CD4-positive, alpha-beta memory T cell (primary cell): ENCODE measurements around the gene ATP2A1. TPM values are rescaled to one million over a fixed set of nuclear protein-coding genes. Genes with fewer than 3 reads are reported as not detected.

Experiments used
- CTCF ChIA-PET: fragments of 350-600 bp; sonication (Branson Sonifier 250); formaldehyde crosslinking; loops from one replicate; lab custom pipeline; 2021; ENCODE audit warnings: inconsistent platforms; ENCODE audit not compliant: partially characterized antibody; lab: Charles Lee
- POLR2A ChIA-PET: fragments of 350-600 bp; sonication (Branson Sonifier 250); formaldehyde crosslinking; loops from one replicate; lab custom pipeline; 2021; ENCODE audit not compliant: partially characterized antibody; lab: Charles Lee
- DNase-seq, 5 donors: peaks; one replicate each; pipeline versions ENCODE4 v3.0.0 to v3.0.0-alpha.2; 2020 to 2022; ENCODE audit warnings: mixed read lengths in 1 of 5
- H3K27ac ChIP-seq: one replicate; pipeline ENCODE4 v1.7.0; 2013; ENCODE audit warnings: low read depth, low read length
- H3K27me3 ChIP-seq: 2 replicates; pipeline ENCODE4 v1.7.0; 2013; ENCODE audit warnings: mild to moderate bottlenecking, low read length, moderate library complexity; ENCODE audit not compliant: insufficient read depth
- H3K36me3 ChIP-seq: 2 replicates; pipeline ENCODE4 v1.7.0; 2013; ENCODE audit warnings: mild to moderate bottlenecking, low read length, moderate library complexity; ENCODE audit not compliant: insufficient read depth
- H3K4me1 ChIP-seq: 2 replicates; pipeline ENCODE4 v1.7.0; 2013; ENCODE audit warnings: mild to moderate bottlenecking, low read length, moderate library complexity; ENCODE audit not compliant: insufficient read depth
- H3K4me3 ChIP-seq, 2 donors: one replicate each; pipeline ENCODE4 v1.7.0; 2013; ENCODE audit warnings: low read length in 2 of 2, mild to moderate bottlenecking in 1 of 2
- H3K9me3 ChIP-seq, 2 donors: one replicate each; pipeline ENCODE4 v1.7.0; 2013; ENCODE audit warnings: low read length in 2 of 2, control low read depth in 1 of 2; ENCODE audit not compliant: control insufficient read depth in 1 of 2
- H3K27ac Mint-ChIP-seq, 7 donors: one replicate each; pipeline ENCODE4 v1.8.0; 2020 to 2021; ENCODE audit warnings: mixed read lengths in 7 of 7, mild to moderate bottlenecking in 6 of 7, inconsistent platforms in 3 of 7, moderate library complexity in 3 of 7
- H3K27me3 Mint-ChIP-seq, 2 donors: one replicate each; pipeline ENCODE4 v1.8.0; 2020 to 2021; ENCODE audit warnings: mixed read lengths in 2 of 2
- H3K36me3 Mint-ChIP-seq, 2 donors: one replicate each; pipeline ENCODE4 v1.8.0; 2020 to 2021; ENCODE audit warnings: mixed read lengths in 2 of 2, inconsistent platforms in 1 of 2, mild to moderate bottlenecking in 1 of 2
- H3K4me1 Mint-ChIP-seq, 4 donors: one replicate each; pipeline ENCODE4 v1.8.0; 2020 to 2021; ENCODE audit warnings: mixed read lengths in 4 of 4, mild to moderate bottlenecking in 1 of 4
- H3K4me3 Mint-ChIP-seq, 8 donors: one replicate each; pipeline ENCODE4 v1.8.0; 2020 to 2021; ENCODE audit warnings: mixed read lengths in 8 of 8, mild to moderate bottlenecking in 7 of 8, moderate library complexity in 6 of 8, inconsistent platforms in 3 of 8
- H3K9me3 Mint-ChIP-seq, 8 donors: one replicate each; pipeline ENCODE4 v1.8.0; 2020 to 2021; ENCODE audit warnings: mixed read lengths in 8 of 8, mild to moderate bottlenecking in 5 of 8, inconsistent platforms in 3 of 8, moderate library complexity in 1 of 8
- intact Hi-C: fragments of 100-400 bp; cut with micrococcal nuclease; formaldehyde crosslinking; loops from one replicate; pipeline ENCODE4 v1.15.1; 2023
- polyA plus RNA-seq, 2 donors: library from polyadenylated mRNA; unstranded; fragments of 300-500 nt; fragmentation: Illumina TruSeq; gene quantifications; one replicate each; pipeline ENCODE4 v1.2.3, GENCODE V29; 2021
- total RNA-seq, 2 experiments: library from RNA; stranded (reverse); gene quantifications; one replicate each; pipeline ENCODE4 v1.2.3, GENCODE V29; 2021

The ATP2A1 gene
- total and polyA plus RNA-seq, 4 experiments from 2014 or later = 0.67 to 0.94 TPM; not detected in 2

DNA sequence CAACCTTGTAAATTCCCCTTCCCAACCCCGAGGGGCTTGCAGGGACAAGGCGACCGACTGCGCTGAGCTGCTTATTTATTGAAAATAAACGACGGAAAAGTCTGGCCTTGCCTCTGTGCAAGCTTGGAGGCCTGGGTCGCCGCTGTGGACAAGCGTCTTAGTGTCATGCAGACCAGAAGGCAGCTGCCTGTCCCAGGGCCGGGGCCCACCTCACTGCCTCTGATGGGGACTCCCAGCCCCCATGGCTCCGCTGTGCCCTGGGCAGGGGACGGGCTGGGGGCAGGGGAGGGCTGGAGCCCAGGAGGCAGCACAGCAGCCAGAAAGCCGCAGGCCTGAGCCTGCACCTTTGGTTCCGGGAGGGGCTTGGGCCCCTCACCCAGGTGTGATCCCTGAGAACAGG, 26.1 kb downstream of the ATP2A1 start:
- Mint-ChIP-seq H3K36me3 (peaks cover 0 to 5% of the 10 kb centered on the region in 2 donors), H3K4me3 (no peak overlapping the region), H3K27me3 (no peaks in the 10 kb centered on the region), H3K4me1 (no peaks in the 10 kb centered on the region), H3K9me3 (no peaks in the 10 kb centered on the region), H3K27ac (no peak overlapping the region)
- Histone ChIP-seq H3K4me3 (no peak overlapping the region), H3K36me3 (no peaks in the 10 kb centered on the region), H3K9me3 (no peaks in the 10 kb centered on the region), H3K27ac (no peak overlapping the region), H3K4me1 (no peaks in the 10 kb centered on the region), H3K27me3 (no peaks in the 10 kb centered on the region)
- CTCF ChIA-PET = no interaction called here
- DNase-seq = no peak
- POLR2A ChIA-PET = no interaction called here
- intact Hi-C loops = no loop called here

DNA sequence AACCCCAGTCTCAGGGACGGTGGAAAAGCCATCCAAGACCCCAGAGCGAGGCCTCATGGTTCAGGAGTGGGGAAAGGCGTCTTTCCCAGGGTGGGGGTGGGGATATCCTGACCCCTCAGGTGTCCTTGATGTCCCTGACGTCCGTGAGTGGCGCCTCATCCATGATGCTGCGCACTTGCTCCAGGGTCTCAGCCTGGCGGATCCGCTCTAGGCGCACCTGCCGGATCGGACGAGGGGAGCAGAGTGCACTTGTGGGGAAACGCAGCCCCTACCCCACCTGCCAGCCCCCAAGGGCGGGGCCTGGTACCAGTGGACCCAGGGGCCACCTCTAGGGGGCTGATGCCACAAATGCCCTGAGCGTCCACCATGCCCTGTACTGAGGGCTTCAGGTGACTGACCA, 26.5 kb downstream of the ATP2A1 start:
- Histone ChIP-seq H3K36me3 (no peaks in the 10 kb centered on the region), H3K9me3 (no peaks in the 10 kb centered on the region), H3K4me3 (no peak overlapping the region), H3K27ac (no peak overlapping the region), H3K4me1 (no peaks in the 10 kb centered on the region), H3K27me3 (no peaks in the 10 kb centered on the region)
- ChIA-PET POLR2A (no interaction called here), CTCF (no interaction called here)
- Mint-ChIP-seq H3K9me3 (no peaks in the 10 kb centered on the region), H3K27me3 (no peaks in the 10 kb centered on the region), H3K4me1 (no peaks in the 10 kb centered on the region), H3K4me3 (no peak overlapping the region), H3K36me3 (peaks cover 0 to 5% of the 10 kb centered on the region in 2 donors), H3K27ac (no peak overlapping the region)
- DNase-seq = no peak
- intact Hi-C loops = no loop called here

DNA sequence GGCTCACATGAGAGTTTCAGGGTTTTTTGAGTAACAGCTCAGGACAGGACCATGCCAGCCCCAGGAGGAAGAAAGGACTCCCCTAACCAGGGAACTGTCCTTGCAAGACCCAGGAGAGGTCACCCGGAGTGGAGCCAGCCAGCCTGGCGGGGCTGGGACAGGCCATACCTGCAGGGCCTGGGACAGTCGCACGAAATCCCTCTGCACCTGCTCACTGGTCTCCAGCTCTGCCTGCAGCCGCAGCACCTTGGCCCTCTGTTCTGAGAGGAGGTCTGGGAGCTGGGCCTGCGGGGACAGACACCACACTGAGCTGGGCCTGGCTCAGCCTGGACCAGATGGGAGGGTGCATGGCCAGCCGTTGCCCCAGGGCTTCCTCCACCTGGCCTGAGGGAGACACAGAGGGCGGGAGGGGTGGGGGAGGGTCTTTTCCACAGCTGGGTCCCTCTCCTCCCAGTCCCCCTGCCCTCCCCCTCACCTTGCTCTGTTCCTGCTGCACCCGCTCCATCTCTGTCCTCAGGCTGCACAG, 27.0 kb downstream of the ATP2A1 start:
- H3K4me3 Mint-ChIP-seq = no peak overlapping the region
- no peaks in the 10 kb centered on the region for H3K4me1 ChIP-seq
- no peaks in the 10 kb centered on the region for H3K27me3 Mint-ChIP-seq
- no peak for DNase-seq
- H3K4me3 ChIP-seq = no peak overlapping the region
- no peaks in the 10 kb centered on the region for H3K36me3 ChIP-seq
- H3K27me3 ChIP-seq = no peaks in the 10 kb centered on the region
- no peaks in the 10 kb centered on the region for H3K9me3 ChIP-seq
- no peak overlapping the region for H3K27ac Mint-ChIP-seq
- H3K4me1 Mint-ChIP-seq = no peaks in the 10 kb centered on the region
- CTCF ChIA-PET = no interaction called here
- H3K27ac ChIP-seq = no peak overlapping the region
- H3K36me3 Mint-ChIP-seq = peaks cover 0 to 5% of the 10 kb centered on the region in 2 donors
- intact Hi-C loops = no loop called here
- POLR2A ChIA-PET = no interaction called here
- no peaks in the 10 kb centered on the region for H3K9me3 Mint-ChIP-seq

DNA sequence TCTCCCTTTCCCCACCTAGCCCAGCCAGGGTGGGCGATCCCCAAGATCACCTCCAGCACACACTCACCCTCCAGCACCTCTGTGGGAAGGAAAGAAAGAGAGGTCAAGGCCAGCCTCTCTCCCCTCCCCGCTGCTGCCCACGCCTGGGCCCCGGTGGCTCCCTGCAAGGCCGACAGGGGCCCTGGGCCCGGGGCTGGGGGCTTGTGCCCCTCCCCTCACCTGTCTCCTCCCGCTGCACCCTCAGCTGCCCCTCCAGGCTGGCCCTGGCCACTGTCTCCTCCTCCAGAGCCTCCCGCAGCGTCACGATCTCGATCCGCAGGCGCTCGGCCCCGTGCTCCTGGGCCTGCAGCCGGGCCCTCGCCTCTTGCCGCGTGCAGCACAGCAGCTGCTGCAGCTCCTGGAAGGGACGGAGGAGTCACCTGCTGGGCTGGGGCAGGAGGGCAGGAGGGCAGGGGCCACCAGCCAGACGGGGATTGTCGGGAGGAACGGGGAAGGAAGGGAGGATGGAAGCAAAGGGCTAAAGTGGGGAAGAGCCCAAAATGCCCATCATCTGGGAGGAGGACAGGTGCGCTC, 27.6 kb downstream of the ATP2A1 start:
- DNase-seq = no peak
- H3K9me3 ChIP-seq = no peaks in the 10 kb centered on the region
- Mint-ChIP-seq H3K4me3 (no peak overlapping the region), H3K27me3 (no peaks in the 10 kb centered on the region), H3K4me1 (no peaks in the 10 kb centered on the region), H3K36me3 (peaks cover 0 to 6% of the 10 kb centered on the region in 2 donors), H3K9me3 (no peaks in the 10 kb centered on the region), H3K27ac (no peak overlapping the region)
- CTCF ChIA-PET = interaction anchor here (2.0 kb wide), 1 partner anchor 39 kb away, joined by 8 read pairs; no protein-coding TSS in a partner anchor
- no peaks in the 10 kb centered on the region for H3K36me3 ChIP-seq
- H3K27ac ChIP-seq = no peak overlapping the region
- intact Hi-C loops = no loop called here
- H3K4me1 ChIP-seq = no peaks in the 10 kb centered on the region
- POLR2A ChIA-PET = no interaction called here
- no peaks in the 10 kb centered on the region for H3K27me3 ChIP-seq
- H3K4me3 ChIP-seq = no peak overlapping the region

DNA sequence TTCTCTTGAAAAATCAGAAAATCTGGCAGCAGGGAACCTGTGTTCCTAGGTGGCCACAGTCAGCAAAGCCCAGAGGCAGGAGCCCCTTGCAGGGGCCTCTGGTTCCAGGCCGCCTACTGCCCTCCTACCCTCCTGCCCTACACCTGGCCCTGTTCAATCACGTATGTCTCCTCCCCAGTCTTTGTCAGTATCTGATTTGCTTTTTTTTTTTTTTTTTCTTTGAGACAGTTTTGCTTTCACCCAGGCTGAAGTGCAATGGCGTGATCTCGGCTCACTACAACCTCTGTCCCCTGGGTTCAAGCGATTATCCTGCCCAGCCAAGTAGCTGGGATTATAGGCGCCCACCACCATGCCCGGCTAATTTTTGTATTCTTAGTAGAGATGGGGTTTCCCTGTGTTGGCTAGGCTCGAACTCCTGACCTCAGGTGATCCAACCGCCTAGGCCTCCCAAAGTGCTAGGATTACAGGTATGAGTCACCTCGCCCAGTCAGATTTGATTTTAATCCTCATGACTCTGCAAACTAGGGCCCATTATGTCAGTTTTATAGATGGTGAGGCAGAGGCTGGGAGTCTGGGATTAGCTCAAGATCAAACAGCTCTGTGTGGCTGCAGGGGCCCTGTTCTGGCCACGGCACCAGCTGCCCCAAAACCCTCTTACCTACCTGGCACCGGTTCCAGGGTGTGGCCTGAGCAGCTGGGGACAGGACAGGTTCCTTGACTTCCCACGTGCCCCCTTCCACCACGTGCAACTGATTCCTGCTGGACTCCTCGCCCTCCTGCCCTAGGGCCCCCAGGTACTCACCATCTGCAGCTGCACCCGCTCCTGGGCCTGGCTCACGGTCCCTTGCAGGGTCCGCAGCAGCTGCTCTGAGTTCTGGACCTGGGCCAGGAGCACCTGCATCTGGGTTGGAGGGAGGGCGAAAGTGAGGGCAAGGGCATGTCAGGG, 32.1 kb downstream of the ATP2A1 start:
- H3K4me1 ChIP-seq = no peaks in the 10 kb centered on the region
- no peaks in the 10 kb centered on the region for H3K4me1 Mint-ChIP-seq
- H3K4me3 Mint-ChIP-seq = no peak overlapping the region
- peaks cover 5% of the 10 kb centered on the region for H3K36me3 ChIP-seq
- no peaks in the 10 kb centered on the region for H3K9me3 Mint-ChIP-seq
- no peak overlapping the region for H3K27ac ChIP-seq
- CTCF ChIA-PET = interaction anchor here (0.7 kb wide), 1 partner anchor 23 kb away, joined by 3 read pairs; no protein-coding TSS in a partner anchor
- H3K27ac Mint-ChIP-seq = no peak overlapping the region
- no peak for DNase-seq
- peaks cover 12 to 21% of the 10 kb centered on the region in 2 donors for H3K36me3 Mint-ChIP-seq
- H3K27me3 Mint-ChIP-seq = no peaks in the 10 kb centered on the region
- intact Hi-C loops = no loop called here
- H3K27me3 ChIP-seq = no peaks in the 10 kb centered on the region
- no peak overlapping the region for H3K4me3 ChIP-seq
- POLR2A ChIA-PET = no interaction called here
- H3K9me3 ChIP-seq = no peaks in the 10 kb centered on the region

DNA sequence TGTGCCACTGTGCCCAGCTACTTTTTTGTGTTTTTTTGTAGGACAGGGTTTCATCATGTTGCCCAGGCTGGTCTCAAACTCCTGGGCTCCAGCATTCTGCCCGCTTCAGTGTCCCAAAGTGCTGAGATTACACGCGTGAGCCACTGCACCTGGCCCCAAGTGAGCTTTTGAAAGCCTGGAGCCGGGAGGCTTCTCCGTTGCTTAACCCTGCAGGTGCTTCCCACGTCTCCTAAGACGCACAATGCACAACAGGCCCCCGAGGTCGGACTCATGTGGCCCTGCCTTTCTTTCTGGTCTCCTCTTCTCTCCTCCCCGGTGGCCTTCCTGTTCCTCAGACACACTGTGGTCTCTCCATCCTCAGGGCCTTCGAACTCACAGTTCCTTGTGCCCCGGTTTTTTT, 34.3 kb downstream of the ATP2A1 start:
- H3K27ac ChIP-seq = no peak overlapping the region
- Mint-ChIP-seq H3K36me3 (peaks cover 22 to 28% of the 10 kb centered on the region in 2 donors), H3K4me3 (no peak overlapping the region), H3K4me1 (no peaks in the 10 kb centered on the region), H3K27me3 (no peaks in the 10 kb centered on the region), H3K27ac (peak overlapping the region in 2 of 7 donors; percentile 29 to 48), H3K9me3 (no peaks in the 10 kb centered on the region)
- peaks cover 5% of the 10 kb centered on the region for H3K36me3 ChIP-seq
- H3K27me3 ChIP-seq = no peaks in the 10 kb centered on the region
- POLR2A ChIA-PET = no interaction called here
- H3K4me1 ChIP-seq = no peaks in the 10 kb centered on the region
- no peaks in the 10 kb centered on the region for H3K9me3 ChIP-seq
- CTCF ChIA-PET = interaction anchor here (0.7 kb wide), 1 partner anchor 85 kb away, joined by 3 read pairs; no protein-coding TSS in a partner anchor
- no peak overlapping the region for H3K4me3 ChIP-seq
- DNase-seq = no peak
- intact Hi-C loops = no loop called here
